GM19099 (cell line): ENCODE measurements around the gene PRDM11.

Experiments used
- POLR2A ChIP-seq: IDR thresholded peaks from 3 replicates; pipeline ENCODE4 v1.6.1; 2011; ENCODE audit warnings: low read depth; ENCODE audit not compliant: insufficient read length; ENCODE audit errors: extremely low read depth

Gene PRDM11

DNA sequence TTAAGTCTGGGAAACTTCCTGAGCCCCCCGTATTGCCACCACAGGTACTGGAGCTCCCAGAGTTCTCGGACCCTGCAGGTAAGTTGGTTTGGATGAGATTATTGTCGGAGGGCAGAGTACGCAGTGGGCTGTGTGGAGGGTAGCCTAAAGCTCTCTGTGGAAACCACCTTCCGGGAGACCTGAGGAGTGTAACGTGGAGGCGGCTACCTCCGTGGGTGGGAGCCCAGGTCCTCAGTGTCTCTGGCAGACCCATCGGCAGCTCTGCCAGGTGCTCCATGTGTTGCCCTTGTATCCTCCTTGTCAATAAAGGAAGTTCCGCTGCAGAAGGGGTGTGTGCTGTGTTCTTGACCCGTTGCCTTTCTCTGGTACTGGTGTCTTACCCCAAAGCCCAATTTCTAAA lies 78.3 kb downstream of the PRDM11 start:
- TF ChIP-seq POLR2A = no peak

- TF ChIP-seq POLR2A = no peak
Observed at GRCh38 chr11:45225277-45225676, 78.8 kb downstream of the PRDM11 start.

DNA sequence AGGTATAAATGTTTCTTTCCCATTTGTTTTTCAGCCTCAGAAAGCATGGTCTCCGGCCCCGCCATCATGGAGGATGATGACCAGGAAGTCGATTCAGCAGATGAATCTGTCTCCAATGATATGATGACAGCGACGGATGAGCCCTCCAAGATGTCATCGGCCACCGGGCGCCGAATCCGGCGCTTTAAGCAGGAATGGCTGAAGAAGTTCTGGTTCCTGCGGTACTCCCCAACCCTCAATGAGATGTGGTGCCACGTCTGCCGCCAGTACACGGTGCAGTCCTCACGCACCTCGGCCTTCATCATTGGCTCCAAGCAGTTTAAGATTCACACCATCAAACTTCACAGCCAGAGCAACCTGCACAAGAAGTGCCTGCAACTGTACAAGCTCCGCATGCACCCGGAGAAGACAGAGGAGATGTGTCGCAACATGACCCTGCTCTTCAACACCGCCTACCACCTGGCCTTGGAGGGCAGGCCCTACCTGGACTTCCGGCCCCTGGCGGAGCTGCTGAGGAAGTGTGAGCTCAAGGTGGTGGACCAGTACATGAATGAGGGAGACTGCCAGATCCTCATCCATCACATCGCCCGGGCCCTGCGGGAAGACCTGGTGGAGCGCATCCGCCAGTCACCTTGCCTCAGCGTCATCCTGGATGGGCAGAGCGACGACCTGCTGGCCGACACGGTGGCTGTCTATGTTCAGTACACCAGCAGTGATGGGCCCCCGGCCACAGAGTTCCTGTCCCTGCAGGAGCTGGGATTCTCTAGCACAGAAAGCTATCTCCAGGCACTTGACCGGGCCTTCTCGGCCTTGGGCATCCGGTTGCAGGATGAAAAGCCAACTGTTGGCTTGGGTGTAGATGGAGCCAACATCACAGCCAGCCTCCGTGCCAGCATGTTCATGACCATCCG lies 79.8 kb downstream of the PRDM11 start:
- no peak for TF ChIP-seq POLR2A

DNA sequence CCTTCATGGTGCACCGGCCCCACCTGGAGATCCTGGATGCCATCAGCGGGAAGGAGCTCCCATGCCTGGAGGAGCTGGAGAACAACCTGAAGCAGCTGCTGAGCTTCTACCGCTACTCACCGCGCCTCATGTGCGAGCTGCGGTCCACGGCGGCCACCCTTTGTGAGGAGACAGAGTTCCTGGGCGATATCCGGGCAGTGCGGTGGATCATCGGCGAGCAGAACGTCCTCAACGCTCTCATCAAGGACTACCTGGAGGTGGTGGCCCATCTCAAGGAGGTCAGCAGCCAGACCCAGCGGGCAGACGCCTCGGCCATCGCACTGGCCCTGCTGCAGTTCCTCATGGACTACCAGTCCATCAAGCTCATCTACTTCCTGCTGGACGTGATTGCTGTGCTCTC lies 80.5 kb downstream of the PRDM11 start:
- TF ChIP-seq POLR2A = no peak

DNA sequence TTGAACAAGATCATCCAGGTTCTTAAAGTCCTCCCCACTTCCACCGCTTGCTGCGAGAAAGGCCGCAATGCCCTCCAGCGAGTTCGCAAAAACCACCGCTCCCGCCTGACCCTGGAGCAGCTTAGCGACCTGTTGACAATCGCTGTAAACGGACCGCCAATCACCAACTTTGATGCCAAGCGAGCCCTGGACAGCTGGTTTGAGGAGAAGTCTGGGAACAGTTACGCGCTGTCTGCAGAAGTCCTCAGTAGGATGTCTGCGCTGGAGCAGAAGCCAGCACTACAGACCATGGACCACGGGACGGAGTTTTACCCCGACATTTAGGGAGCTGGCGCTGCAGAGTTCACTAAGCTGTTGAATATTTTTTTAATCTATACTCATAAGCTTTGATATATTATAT lies 81.4 kb downstream of the PRDM11 start:
- TF ChIP-seq POLR2A = no peak

- TF ChIP-seq POLR2A = no peak
Observed at GRCh38 chr11:45229401-45230020, 83.1 kb downstream of the PRDM11 start.

GRCh38 chr11:45232341-45233080 lies 86.1 kb downstream of the PRDM11 start:
- no peak for TF ChIP-seq POLR2A

DNA sequence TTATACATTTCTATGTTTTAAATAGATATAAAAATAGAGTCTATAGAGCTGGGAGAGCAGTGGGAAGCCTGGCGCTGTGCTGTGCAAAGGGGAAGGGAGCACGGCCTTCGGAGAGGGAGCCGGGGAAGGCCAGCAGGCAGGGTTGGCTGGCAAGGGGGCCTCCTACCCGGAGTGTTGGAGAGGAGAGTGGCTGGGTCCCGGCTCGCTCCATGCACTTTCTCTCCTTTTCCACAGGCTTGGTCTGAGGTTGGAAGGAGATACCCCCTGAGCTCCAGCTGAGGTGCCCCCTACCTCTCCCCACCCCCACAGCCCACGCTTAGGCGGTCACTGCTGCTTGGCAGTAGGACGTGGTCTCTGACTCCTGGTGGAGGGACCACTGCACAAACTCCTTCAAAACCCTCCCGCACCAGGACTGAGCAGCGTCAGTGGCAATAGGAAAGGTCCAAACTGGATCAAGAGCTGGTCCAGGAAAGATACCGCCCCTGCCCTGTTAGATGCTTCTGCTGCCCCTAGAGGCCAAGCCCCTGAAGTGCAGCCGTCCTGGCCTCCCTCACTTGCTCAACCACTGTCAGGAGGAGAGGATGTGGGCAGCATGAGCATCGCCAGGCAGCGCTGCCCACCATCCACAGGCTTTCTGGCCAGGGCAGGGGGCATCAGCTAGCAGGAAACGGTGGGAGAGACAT lies 86.8 kb downstream of the PRDM11 start:
- TF ChIP-seq POLR2A = no peak

GRCh38 chr11:45233804-45234170 lies 87.3 kb downstream of the PRDM11 start:
- no peak for TF ChIP-seq POLR2A

DNA sequence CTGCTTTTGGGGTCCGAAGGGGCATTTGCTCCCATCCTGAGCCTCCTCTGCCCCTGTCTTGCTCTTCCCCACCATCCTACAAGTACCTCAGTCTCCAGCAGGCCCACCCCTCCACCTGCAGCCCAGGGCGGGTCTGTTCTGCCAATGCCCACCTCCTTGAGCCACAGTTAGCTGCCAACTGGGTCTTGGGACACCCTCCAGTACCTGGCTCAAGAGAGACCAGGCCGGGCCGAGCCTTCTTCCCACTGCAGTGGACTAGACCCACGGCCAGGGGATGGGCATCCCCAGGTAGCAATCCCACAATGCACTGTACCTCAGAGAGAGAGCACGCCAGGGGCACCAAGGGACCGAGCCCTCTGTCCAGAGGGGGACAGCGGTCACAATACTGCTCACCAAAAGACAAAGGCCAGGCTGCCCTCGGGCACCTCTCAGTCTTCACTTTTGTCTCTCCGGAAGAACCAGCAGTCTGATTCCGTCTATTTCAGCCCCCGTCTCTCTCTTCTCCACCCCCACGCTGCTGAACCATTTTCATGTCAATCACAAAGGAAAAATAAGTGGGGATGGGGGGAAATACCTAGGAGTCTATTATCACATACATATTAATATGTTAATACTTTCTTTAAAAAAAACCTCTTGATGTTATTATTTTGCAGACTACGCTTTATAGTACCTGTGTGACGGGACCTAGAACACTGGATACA lies 88.0 kb downstream of the PRDM11 start:
- TF ChIP-seq POLR2A = no peak

DNA sequence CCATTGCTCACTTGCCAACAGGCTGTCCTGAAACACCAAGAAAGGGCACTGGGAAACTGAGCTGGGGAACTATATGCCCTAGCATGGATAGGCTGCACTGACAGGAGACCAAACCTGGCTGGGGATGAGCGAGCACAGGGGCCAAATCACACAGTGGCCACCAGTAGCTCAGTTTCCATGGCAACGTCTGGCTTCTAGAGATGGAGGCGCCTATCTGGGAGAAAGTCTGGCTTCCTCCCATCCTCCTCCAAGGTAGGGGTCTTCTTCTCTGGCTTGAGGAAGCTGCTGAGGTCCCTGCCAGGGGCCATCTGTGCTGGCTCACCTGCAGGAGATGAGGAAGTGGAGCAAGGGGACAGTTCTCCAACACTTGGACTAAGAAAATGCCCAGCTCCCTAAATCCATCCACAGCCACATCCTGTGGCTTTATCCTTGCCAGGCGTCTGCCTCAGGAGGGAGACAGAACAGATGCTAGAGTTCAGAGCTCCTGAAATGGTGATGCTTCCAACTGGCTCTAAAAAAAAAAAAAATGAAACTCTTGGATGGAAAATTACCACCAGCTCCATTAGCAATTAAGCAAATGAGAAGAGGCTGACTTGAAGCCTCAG lies 91.4 kb downstream of the PRDM11 start:
- no peak for TF ChIP-seq POLR2A

- no peak for TF ChIP-seq POLR2A
Observed at GRCh38 chr11:45238724-45239123, 92.3 kb downstream of the PRDM11 start.

GRCh38 chr11:45239733-45240132 lies 93.3 kb downstream of the PRDM11 start:
- TF ChIP-seq POLR2A = no peak

DNA sequence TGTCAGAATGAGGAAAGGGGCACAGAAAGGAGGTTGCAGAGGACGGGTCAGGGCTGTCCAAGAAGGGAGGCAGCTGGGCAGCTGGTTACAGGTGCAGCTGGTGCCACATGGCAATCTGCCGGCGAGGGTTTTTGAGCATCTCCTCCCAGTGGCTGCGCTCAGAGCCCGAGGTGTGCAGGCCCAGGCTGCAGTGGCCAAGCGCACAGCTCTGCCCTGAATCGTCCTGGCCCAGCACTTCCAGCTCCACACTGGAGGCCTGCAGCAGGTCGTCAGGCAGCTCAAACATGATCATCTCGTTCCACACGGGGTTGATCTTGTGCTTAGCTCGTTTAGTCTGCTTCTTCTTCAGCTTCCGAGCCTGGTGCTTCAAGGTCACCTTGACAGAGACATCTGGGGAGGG lies 97.5 kb downstream of the PRDM11 start:
- TF ChIP-seq POLR2A = no peak

DNA sequence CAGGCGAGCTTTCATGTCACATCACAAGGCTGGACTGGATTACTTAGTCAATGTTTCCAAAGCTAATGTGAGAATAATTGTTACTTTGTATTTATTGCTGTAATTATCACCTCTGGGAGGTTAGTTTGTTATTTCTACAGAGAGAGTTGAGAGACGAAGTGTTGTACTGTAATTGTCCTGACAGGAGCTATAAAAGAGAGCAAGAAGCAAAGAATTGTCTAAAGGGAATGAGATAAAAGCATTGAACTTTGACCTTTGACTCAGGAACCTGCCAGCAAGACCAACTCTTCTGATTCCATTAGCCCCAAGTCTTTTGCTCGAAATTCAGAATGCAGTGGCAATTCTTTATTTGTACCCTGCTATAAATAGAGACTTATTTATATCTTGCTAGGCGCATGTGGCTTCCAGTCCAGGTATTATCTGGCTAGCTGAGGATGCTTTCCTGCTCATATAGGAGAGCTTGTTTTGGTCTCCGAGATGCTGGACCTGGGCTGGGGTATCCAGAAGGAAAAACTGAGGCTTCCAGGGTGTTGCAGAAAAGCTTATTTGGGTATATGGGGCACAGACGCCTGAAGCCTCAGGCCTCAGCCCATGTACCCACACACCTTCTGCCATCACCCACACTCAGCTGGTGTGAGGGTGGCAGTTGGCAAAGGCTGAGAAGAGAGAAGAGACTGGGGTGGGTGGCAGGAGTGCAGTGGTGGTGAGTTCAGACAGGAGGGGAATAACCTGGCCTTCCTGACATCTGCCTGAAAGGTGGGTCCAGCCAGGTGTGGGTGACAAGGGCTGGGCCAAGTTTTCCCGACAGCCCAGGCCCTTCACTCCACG lies 99.0 kb downstream of the PRDM11 start:
- no peak for TF ChIP-seq POLR2A
